Stimulated activated CD8-positive, alpha-beta memory T cell treated with anti-CD3 and anti-CD28 coated beads, Interleukin-12 subunit alpha, Interleukin-12 subunit beta, amount 100 ng/mL, for 24 hours (primary cell): ENCODE results near the gene LUC7L3.

Experiments used
- DNase-seq: peaks from one replicate; pipeline ENCODE4 v3.0.0-alpha.2; 2020; ENCODE audit errors: extremely low read depth

LUC7L3 gene

DNA sequence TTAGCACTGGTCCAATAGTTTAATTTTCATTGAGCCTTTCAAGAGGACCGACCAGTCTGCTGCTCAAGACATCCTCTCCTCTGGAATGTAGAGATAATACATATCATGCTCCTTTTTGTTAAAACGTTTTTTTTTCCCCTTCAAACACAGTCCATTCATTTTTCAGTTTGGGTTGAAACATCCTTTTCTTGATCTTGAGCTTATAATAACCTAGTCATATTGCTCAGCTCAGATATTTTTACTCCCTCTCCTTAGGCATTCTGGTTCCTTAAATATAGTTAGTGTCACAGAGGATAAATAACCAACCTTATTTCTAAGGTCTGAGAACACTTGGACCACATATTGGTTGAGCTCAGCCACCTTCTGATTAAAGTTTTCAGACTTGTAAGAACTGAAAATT is 35.1 kb downstream of the LUC7L3 start:
- DNase-seq = no peak

DNA sequence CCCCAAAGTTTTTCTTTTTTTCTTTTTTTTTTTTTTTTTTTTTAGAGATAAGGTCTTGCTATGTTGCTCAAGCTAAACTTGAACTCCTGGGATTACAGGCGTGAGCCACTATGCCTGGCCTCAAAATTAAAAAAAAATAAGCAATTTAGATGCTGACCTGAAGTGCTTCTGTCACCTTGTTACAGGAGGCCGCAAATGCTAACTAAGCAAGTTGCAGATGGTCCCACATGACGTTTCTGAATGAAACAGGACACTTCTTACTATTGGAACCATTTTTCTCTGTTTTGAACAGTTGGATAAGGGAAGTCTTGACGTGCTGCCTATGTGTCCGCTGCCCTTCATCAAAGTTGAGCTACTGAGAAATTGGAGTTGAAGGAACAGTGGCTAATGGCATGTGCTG is 39.1 kb downstream of the LUC7L3 start:
- DNase-seq = no peak

DNA sequence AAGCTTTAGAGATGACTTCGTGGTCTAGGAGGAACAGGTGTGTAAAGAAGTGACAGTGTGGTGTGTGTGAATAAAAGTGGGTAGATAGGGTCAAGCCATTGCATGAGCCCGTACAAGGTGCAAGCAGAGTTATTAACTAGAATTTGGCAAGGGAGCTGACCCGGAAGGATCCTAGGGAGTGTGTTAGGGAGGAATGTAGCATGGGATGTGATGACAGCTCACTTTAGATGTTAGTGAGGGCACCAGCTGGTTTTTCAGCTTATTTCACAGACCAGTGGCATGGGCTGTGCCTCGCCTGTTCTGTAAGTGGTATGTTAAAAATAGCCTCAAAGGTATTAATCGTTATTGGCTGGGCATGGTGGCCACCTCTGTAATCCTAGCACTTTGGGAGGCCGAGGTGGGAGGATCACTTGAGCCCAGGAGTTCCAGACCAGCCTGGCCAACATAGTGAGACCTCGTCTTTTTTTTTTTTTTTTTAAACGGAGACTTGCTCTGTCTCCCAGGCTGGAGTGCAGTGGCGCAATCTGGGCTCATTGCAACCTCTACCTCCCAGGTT is 39.7 kb downstream of the LUC7L3 start:
- no peak for DNase-seq

DNA sequence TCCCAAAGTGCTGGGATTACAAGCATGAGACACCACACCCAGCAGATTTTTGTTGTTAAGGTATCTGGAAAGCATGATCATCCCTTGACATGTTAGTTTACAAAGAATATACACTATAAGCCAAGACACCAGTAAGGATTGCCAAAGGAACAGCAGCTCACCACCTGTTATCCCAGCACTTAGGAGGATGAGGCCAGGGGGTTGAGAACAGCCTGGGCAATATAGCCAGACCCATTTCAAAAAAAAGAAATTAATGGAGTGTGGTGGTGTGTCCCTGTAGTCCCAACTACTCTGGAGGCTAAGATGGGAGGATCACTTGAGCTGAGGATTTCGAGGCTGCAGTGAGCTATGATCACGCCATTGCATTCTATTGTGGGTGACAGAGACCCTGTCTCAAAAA is 42.8 kb downstream of the LUC7L3 start:
- no peak for DNase-seq

DNA sequence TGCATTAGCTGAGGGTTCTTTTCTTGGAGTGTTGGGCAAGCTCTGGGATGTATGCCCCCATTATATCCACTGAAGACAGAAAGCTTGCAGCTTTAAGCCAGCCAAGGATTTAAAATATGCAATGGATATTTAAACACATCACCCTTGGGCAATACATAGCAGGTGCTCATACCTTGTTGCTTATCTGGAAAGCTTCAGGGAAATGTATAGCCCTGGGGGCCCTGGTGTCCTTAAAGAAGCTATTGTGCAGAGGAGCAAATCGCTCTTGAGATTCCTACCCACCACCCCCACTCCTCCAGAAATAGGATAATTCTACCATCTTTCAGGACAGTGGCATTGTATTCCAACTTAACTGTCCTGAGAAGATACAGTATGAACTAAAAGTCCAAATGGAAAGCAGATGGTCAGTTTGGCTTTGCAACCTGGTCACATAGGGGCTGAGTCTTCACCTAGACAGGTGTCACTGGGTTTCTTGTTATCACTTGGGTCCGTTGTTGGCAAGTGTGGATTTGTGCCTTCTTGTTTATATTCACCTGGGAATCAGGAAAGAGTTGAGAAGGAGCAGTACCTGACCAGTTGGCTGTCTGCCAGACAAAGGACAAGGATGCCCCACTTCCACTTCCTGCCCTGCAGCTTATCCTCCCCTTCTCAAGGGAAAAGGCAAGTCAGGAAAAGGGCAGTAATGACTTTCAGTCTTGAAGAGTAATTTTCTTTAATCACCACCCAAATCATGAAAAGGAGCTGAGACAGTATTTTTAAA is 44.5 kb downstream of the LUC7L3 start:
- no peak for DNase-seq

DNA sequence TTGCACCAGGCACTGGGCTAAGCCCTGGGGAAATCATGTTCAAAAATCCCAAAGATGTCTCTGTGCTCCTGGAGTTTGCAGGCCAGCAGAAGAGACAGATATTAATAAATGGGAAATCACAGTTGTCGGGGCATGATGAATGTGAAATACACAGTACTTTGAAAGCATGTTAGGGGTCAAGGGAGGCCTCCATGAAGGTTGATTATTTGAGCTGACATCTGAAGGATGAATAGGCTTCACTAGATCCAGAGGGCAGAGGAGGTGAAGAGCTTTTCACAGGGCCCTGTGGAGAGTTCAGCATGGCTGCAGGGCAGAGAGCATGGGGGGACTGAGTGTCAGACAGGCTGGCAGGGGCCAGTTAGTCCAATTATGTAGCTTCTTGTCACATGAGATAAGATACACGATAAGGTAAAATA is 45.3 kb downstream of the LUC7L3 start:
- no peak for DNase-seq

DNA sequence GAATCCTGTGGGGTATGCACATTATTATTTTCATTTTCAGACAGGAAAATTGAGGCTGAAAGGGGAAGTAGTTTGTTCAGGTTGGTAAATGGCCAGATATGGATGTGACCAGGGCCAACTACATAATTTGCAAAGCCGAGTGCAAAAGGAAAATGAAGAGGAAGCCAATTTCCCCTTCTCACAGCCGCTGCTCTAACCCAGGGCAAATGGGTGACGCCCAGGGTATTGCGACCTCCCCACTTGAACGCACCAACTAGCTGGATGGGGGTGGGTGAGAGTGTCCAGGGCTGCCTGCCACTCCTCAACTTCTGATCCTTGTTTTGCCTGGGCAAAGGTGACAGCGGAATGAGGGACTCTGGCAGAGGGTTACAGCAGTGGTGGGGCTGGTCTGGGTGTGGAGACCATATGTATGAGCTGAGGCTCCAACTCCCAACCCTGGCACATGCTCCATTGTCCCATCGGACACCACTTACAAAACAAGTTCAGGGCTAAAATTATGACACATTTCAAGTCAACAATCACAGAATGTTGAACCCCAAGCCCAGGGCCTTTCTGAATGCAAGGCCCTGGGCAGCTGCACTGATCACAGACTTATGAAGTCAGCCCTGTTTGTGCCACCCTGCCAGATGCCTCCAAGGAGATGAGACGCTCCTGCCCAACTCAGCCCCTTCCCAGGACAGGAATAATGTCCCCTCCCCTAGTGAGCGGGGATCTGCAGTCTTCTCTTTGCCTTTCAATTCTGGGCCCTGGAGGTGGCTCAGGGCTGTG is 46.2 kb downstream of the LUC7L3 start:
- DNase-seq = no peak

DNA sequence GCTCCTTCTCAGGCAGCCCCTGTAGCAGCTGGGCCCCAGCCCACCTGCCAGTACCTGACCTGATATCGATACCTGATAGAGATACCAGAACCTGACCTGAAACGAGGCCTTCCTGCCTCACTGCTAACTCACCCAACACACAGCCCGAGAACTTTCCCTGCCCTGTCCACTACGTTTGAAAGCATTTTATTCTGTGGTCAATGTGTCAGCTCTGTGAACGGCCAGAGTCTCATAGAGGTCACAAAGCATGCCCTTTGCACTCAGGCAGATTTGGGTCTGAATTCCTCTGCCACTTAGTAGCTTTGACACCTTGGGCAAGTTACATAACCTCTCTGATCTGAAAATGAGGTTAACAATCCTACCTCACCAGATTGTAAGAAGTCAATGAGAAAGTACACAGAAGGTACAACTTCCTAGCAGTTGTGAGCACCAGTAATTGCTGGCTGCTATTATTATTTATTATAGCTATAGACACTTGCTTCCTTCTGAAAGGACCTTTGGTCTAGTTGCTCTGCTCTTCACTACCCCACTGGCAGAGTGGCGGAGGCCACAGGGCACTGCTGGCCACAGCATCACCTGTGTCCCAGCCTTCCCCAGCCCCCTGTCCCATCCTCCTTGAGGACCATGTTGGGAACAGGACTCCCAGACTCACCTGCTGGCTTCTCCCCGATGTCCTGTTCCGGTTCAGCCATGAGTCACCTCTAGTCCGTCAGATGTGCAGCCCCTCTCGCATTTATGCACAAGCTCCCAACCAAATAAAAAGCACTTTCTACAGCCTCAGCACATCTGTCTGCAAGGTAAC is 47.0 kb downstream of the LUC7L3 start:
- DNase-seq = no peak

DNA sequence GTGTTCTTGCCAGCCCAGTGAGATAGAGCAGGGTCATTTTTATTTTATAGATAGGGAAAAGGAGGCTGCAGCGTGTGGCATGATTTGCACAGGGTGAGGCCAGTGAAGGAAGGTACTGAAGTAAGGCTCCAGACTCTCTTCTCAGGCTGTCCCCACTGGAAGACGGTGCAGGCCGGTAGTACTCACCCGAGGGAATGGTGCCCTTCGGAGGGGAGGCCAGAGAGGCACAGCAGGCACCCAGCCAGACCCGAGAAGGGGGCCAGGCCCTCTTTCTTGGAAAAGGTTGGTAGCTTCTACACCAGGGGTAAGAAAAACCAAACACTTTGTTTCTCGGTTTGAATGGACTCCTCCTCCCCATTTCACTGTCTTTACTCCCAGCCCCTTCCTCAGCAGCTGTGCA is 47.6 kb downstream of the LUC7L3 start:
- DNase-seq = no peak

DNA sequence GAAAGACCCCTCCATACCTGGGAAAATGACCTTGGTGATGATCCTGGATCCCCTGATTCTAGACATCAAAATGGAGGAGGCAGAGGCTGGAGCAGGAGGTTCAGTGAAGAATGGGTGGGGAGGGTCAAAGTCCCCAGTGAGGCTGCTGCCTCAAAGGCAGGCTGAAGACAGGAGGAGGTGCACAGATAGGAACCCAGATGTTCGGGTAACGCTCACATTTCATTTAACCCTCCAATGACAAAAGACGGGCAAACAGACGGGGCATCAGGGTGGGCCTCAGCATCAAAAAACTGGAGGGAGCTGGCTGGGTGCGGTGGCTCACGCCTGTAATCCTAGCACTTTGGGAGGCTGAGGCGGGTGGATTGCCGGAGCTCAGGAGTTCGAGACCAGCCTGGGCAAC is 48.0 kb downstream of the LUC7L3 start, which contains the start of gene ANKRD40CL:
Gene ANKRD40CL (minus strand): TSS at position 73 of the 400 bp plus-strand sequence. CDS start 605 bp downstream, outside the sequence.
- DNase-seq = no peak

DNA sequence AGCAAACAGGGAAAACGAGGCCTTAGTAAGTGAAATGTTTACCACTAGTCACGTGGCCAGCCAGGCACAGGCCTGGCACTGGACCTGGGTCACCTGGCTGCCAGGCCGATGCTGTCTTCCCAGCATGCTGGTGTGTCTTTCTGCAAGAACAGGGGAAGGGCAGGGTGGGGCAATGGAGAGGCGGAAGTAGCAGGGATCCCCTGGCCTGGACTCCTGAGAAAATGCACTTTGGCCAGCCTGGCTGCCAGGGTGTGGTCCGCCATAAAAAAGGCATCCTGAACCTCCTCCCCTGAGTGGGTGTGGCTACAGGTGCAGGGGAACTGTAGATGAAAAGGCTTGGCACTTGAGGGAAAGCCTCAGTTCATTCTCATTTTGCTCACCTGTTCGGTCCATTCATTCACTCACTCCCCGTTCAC is 49.0 kb downstream of the LUC7L3 start:
- no peak for DNase-seq

DNA sequence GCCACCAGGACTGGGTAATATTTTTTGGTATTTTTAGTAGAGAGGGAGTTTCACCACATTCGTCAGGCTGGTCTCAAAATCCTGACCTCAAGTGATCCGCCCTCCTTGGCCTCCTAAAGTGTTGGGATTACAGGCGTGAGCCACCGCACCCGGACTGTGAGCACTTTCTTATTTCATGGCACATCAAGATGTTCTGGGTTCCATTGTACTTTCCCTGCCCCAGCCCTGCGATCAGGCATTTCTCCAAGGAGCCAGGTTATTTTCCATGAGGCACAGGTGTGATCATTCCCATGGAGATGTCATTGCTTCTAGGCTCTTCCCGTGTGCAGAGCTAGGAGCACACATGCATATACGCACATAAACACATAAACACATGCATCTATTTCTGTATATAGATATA is 50.5 kb downstream of the LUC7L3 start:
- DNase-seq = no peak

DNA sequence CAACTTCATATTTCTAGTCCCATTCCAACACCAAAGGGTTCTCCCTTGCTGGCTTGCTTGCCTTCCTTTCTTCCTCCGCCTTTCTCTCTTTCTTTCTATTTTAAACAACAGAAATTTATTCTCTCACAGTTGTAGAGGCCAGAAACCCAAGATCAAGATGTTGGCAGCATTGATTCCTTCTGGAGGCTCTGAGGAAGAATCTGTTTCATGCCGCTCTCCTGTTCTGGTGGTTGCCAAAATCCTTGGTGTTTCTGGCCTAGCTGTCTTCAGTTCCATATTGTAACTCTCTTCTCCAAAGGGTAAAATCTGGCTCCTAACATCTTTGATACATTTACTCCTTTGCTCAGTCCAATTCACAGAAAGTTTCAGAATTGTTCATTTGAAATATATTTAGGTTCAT is 50.9 kb downstream of the LUC7L3 start:
- no peak for DNase-seq

DNA sequence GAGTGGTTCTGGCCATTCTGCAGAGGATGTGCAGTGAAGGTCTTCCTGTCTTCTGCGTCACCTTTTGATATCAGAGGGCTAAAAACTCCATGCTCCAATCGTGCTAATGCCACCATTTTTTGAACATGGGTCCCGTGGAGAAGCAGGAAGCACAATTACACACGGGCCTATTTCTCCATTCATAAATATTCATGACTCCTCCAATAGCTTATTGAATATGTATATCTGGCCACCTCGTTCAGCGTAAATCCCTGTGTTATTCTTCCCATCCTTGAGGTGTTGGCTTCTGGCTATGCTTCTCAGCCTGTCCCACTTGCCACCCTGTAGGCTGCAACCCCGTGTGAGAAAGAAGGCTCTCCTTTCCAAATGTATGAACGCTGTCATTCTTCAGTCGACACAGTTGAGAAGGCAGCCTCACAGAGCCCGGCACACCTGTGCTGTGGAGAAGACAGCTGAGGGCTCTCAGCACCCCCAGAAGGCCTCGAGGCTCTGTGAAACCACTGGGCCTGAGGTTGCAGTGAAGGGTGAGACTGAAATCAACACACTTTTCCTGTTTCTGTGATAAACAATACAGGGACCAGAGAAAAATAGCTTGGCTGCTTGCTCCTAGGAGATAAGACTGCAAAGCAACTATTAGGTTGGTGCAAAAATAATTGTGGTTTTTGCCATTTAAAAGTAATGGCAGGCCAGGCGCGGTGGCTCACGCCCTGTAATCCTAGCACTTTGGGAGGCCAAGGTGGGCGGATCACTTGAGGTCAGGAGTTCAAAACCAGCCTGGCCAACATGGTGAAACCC is 52.8 kb downstream of the LUC7L3 start:
- DNase-seq = no peak

DNA sequence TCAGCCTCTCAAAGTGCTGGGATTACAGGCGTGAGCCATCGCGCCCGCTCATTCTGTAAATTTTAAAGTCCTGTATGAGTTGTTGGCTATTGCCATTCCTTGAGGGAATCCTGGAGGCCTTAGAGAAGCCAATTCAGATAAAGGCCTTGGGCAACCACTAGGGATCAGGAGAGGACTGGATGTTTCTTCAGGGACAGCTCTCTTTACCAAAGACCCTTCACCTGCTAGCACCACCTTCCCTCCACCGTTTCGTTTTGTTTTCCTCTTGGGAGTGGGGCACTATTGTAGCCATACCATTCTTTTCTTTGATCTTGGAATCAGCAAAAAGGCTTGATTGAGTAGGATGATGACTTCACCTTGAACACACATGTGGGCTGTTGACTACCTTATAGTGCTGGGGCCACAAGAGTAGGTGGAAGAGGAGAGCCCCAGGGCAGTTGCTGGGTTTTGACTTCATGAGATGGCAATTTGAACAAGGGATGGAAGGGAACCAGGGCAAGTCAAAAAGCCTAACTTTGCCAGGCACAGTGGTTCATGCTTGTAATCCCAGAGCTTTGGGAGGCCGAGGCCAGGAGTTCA is 54.9 kb downstream of the LUC7L3 start:
- no peak for DNase-seq

DNA sequence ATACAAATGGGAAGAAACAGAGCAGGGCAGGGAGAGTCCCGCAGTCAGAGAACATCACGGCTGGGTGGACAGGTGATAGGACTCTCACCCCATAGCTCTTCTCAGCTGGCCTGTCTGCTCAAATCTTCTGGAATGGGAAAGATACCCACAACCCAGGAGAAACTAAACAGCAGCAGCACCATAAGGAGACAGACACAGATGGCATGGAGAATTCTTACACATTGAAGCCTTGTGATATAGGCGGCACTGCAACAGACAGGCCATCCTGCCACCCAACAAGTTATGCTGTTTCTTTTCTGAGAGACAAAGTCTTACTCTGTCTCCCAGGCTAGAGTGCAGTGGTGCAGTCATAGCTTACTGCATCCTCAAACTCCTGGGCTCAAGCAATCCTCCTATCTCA is 56.5 kb downstream of the LUC7L3 start:
- no peak for DNase-seq

DNA sequence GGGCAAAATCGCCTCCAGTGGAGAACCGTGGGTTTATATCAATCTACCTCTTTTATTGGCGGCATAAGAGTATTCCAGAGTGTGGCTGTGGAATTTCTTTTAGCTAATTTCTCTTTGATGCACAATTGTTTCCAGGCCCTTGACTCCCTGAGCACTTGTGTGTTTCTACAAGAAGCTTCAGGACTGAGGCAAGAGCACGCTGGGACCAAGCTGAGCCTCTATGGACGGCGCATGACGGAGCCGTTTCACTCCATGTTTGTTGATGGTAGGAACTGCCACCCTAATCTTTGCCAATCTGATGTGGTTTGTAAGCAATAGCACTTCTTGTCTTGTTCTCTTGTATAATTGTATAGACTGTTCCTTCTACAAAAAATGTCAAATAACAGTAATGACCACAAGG is 59.1 kb downstream of the LUC7L3 start:
- DNase-seq = no peak

DNA sequence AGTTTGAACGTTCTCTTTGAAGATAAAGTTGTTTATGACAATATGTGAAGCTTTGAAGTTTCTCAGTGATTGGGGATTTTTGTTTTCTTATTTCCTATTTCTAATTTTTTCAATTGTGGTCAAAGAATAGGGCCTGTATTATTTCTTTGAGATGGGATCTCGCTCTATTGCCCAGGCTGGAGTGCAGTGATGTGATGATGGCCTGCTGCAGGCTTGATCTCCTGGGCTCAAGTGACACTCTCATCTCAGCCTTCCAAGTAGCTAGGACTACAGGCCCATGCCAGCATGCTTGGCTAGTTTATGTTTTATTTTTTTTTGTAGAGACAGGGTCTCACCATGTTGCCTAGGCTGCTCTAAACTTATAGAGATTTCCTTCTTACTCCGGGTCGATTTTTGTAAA is 59.6 kb downstream of the LUC7L3 start:
- DNase-seq = no peak

DNA sequence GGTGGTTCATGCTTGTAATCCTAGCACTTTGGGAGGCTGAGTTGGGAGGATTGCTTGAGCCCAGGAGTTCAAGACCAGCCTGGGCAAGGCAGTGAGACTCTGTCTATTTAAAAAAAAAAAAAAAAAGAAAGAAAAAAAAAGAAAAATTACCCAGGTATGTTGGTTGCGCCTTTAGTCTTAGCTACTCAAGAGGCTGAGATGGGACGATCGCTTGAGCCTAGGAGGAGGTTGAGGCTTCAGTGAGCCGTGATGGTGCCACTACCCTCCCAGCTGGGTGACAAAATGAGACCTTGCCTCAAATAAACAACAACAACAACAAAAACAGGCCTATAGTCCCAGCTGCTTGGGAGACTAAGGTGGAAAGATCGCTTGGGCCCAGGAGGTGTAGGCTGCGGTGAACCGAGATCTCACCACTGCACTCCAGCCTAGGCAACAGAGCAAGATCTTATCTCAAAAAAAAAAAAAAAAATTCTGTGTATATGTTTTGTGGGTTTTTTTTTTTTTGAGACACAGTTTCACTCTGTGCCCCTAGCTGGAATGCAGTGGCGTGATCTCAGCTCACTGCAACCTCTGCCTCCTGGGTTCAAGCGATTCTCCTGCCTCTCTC is 60.4 kb downstream of the LUC7L3 start:
- no peak for DNase-seq

DNA sequence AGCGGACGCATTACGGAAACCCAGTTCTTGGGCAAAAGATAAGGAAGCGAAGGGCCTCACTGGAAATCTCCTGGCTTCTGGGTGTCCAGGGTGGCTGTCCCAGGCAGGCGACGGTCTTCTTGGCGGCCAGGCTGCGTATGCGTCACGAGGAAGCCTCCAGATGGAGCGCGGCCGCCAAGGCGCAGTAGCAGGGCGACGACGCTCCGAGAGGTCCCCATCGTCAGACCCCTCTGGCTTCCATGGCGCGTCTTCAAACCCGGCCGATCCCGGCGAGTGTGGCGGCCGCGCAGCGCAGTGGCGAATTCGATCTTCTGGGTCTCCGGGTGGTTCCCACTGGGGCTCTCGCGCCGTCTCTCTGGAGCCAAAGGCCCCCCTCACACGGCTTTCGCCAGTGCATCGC is 61.8 kb downstream of the LUC7L3 start:
- no peak for DNase-seq
